GM18507 (cell line): ENCODE results near the gene XDH.

Source experiments
- DNase-seq: peaks from one replicate; pipeline ENCODE4 v3.0.0; 2011; ENCODE audit warnings: low read depth; ENCODE audit not compliant: insufficient read length; ENCODE audit errors: extremely low spot score
- FAIRE-seq: peaks from 2 replicates; lab custom pipeline; 2011; peaks lifted over from hg19 to GRCh38; lab: Jason Lieb, UNC

XDH gene

DNA sequence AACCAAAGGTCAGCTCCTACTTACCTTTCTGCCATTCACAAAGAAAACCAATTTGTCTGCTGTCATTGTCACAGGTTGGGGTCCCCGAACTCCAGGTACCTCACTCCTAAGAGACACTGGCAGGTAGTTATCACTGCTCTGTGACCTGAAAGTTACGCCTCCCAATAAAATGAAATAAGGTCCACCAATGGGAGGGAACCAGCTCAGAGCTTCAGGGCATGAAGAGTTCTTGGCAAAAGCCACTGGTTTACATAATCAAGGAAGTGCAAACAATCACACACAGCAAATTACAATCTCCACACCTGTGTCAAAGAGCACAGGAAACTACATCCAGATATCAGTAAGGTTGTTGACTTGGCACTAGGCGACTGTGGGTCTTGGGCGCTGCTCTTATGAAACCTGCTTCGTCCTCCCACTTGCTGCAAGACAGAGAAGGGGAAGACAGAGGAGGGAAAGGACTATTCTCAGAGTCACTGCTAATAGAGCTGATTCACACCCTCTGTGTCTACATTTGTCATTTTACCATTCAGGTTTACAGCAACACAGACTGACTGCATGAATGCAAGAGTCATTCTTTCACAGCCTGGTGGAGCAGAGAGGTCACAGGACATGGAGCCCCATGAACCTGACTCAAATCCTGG is at the start of gene XDH:
Gene XDH (minus strand): TSS at position 142 of the 641 bp plus-strand sequence. CDS start 76 bp downstream, at position 66.
- DNase-seq (no peak), FAIRE-seq (no peak)

DNA sequence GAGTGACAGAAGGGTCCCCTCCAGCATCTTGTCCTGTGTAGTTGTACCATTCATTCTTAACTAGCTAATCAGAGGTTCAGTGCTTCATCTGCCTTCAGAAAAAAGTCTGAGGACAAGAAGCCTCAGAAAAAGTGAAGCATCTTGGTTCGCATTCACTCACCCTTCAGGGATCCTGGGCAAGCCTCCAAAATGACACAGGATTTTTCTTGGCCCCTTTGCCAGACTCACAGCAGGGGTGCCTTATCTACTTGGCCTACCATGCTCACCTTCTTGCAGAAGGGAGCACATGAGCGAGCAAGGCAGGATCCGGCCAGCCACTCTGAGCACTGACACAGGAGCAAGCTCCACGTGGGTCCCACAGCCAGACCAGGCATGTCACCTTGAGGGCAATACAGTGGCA is 43.1 kb upstream of the XDH start:
- no peak for DNase-seq
- no peak for FAIRE-seq

DNA sequence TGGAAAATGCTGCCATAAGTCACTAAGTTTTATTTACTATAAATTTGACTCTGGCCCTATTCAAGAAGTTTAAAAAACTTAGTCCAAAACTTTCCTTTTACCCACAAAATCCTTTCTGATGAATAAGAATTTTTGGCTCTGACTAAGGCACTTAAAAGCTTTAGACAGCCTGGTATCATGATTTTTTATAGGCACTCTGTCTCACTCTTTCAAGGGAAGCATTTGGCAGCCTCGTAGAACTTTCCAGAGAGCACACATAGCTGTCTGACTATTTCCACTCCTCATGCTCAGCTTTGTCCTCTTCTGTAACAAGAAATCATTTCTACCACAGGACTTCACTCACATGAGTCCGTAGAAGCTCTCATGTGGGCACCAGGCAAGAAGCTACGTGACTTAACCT is 32.3 kb upstream of the XDH start:
- no peak for FAIRE-seq
- DNase-seq = no peak

DNA sequence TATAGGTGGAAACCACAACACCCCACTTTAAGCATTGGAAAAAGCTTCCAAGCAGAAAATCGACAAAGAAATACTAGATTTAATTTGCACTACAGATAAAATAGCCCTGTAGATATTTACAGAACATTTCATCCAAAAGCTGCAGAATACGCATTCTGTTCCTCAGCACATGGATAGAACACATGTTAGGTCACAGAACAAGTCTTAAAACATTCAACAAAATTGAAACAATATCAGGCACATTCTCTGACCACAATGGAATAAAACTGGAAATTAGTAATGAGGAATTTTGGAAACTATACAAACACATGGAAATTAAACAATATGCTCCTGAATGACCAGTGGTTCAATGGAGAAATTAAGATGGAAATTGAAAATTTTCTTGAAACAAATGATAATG is 27.8 kb upstream of the XDH start:
- FAIRE-seq = no peak
- no peak for DNase-seq

DNA sequence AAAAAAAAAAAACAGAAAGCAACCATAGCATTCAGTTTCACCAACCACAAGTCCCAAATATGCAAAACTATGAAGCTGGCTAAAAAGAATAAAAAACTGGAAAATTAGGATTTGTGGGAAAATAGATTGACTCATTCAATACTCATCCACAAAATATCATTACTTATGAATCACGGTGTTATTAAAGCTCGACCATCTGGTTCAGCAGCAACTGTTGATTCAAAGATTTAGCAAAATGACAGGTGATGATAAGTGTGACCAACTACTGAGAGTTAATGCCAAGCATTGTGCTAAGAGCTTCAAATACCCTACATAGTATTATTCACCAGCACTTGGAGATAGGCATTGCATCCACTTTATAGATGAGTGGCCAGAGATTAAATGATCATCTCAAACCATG is 26.2 kb upstream of the XDH start:
- DNase-seq (no peak), FAIRE-seq (no peak)

DNA sequence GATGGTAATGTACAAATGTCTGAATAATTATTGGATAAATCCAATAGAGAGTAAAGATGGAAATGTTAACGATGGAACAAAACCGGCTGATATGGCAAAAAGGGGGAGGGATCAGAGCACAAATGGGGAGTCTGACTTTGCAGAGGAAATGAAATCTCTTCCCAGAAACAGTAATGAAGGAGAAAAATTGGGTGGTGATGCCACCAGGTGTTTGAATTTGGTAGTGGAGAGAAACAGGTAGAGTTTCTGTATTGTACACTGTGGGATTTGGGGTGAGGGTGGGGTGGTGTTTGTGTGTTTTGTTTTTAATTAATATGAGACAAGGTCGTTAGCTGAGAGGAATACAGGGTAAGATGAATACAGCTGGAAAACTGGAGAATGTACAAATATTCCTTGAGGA is 20.4 kb upstream of the XDH start:
- FAIRE-seq (no peak), DNase-seq (no peak)

DNA sequence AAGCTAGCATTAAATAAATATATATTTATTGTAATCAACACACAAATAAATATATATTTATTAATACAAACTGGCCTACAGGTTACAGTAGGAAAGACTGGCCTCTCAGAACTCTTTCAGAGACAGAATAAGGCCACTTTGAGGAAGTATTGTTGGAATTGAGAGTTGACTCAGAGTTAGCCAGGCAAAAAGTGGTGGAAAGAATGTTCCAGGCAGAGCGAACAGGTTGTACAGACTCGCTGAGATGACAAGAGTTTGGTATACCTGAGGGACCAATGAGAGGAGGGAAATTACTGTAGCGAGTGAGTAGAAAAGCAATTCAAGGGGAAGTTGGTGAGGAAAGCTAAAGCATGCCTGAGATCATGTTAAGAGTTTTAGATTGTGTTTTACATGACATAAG is 19.0 kb upstream of the XDH start:
- no peak for FAIRE-seq

DNA sequence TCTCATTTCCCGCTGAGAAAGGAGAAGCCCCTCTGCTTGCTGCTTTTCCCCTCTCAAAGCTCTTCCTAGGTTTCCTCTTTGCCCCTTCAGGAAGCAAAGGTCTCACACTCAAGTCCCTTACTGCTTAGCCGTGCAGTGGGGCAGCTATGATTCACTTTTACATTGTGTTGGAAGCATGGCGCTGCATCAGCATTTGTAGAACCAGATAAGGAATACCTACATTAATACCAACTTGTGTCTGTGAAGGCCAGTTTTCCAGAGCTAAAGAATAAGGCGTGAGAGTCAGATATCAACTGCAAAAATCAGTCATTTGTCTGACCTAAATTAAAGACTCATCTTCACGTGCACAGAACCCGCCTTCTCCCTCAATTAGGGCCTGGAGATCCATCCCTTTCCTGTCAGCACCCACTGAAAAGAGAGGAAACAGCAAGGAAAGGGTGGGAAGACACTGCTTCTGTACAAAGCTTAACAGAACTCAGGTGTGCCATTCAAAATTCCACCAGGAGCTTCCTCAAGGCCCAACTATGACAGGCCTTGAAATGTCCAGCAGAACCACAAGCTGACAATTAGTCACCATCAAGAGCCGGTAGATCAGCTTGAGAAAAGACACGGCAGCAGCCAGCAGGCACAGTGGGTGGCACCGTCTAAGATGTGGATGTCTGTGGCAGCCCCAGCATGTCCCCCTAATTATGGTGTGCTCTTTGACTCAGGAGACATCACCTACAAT is 16.1 kb upstream of the XDH start:
- FAIRE-seq = no peak
- no peak for DNase-seq

More for the DNA sequence above, 19.0 kb upstream of the XDH start:
- DNase-seq = no peak

DNA sequence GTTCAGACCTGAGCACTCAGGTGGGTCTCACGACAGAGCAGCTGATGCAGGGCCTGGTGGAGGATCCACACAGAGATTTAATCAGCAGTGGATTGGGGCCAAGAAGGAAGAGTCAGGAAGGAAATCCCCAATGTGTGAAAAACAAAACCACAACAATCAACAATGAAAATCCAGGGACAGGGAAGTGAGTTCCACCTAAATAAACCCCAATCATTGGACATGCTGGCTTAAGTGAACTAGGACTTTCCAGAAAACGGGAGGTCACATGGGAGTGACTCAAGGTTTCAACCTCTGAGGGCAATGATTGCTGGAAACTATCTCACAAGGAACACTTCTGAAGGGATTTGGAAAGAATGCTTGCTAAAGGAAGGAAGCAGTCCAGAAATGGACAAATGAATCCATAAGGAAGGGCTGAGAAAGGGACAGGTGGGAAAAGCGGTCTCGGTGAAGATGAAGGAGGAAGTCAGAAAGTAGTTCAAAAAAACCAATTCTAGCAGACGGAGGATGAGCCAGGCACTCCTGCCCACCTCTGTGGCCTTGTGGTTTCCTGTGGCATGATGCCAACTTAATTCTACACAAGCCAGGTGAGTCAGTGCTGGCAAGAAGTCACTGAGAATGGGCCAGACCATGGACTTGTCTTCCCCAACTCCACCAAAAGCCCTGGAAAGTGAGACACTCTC is 15.4 kb upstream of the XDH start:
- FAIRE-seq = no peak

DNA sequence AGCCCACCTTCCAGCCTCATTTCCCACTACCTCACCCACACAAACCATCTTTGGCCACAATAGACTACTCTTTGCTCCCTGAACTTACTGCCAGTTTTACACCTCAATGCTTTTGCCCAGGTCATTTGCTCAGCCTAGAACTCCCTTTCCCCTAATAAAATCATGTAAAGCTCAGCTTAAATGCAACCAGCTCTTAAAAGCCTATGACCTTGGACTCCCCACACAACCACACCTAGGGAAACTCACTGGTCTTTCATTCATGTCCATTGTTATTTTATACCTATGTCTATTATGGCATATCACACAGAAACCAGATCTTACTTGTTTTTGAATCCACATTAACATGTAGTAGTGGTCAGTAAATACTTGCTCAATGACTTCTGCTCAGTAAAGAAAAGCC is 14.5 kb upstream of the XDH start:
- no peak for FAIRE-seq
- DNase-seq = no peak

More for the DNA sequence above, 15.4 kb upstream of the XDH start:
- DNase-seq = no peak

DNA sequence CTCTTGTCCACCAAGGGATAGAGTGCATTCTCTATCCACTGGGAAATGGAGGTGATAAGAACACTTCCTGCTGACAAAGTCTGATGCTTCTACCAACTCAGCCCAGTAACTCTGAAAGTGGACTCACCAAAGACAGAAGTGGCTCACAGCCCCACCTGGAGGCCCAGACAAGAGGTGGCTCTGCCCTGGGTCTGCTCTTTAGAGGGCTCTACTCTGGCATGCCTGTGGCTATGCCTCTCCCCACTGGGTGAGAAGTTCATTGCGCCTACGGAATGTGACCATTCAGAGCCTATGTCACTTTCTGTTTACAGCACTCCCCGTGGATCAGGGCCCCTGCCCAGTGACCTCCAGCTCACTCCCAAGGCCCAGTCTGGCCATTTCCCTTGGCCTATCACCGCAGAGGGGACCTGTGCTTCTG is 13.5 kb upstream of the XDH start:
- FAIRE-seq (no peak), DNase-seq (no peak)

DNA sequence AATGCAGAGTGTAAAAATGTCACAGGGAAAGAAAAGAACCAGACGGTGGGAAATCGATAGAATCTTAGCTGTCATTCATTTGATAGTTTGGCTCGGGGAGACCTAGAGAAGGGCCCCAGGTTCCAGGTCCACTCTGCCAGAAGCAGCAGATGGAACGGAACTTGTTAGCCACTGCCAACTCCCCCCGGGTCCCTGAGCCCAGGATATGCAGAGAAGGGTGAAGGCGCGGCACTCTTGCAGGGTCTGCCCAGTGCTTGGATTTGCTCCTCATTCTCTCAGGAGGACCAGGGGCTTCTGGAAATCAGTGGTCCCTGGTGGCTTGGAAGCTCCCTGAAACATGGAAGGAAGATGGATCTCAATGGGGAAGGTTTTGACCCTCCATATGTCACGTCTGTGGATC is 11.6 kb upstream of the XDH start:
- no peak for FAIRE-seq
- no peak for DNase-seq

DNA sequence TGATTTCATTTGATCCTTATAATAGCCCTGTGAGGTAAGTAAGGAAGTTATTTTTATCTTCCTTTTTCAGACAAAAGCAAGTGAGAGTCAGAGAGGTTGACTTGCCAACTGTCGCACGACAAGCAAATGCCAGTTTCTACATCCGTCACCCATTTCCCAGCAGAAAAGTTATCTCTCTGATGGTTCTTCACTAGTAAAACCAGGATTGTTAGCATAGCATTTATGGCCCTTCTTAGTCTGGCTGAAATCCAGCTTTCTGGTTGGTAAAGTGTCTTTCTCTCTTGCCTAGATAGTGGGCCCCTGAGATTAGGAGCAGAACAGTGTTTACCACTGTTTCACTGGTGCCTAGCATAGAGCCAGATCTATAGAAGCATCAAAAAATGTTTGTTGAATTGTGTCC is 7.1 kb upstream of the XDH start:
- no peak for DNase-seq
- FAIRE-seq = no peak

DNA sequence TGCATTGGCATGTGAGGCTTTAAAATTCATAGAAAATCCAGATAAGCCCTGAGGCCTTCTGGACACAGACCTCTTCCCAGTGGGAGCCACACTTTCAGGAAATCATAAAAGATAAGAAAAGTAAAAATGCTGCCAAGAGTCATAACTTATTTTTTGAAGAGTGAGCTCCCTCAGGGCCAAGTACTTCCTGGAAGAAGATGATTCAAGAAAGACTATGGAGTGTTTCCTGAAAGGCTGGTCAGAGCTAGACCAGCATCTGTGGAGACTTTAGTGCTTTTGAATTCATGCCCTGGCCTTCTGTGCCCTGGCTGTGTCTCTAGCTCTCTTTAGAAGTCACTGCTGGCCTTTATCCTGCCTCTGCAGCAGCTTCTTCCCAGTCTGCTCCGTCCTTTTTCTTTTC is 6.4 kb upstream of the XDH start:
- FAIRE-seq (no peak), DNase-seq (no peak)

DNA sequence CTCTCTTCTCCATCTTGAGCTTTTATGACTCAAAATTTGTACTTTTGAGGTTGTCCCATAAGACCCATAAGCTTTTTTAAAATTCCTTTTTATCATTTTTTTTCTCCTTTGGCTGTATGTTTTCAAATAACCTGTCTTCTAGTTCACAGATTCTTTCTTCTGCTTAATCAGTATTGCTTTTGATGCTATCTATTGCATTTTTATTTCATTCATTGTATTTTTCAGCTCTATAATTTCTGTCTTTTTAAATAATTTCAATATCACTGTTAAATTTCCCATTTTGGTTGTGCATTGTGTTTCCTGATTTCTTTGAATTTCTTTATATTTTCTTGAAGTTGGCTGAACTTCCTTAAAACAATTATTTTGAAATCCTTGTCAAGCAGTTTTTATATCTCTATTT is 4.8 kb upstream of the XDH start:
- FAIRE-seq = no peak
- DNase-seq = no peak

DNA sequence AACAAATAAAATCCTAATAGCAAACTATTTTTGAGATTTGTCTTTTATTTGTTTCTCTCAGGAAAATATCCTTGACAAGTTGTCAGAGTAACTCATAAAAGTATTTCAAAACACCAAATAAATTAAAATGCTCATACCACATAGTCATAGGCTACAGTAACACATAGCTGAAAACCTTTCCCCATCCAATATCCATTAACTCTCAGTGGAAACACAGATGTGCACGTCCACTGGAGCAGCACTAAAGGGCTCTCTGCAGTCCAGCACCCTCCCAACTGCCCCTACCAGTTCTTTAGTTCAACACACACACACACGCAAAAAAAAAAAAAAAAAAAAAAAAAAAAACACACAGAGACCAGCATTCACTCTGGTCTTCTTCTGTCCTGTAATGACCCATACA is 879 bp upstream of the XDH start:
- DNase-seq (no peak), FAIRE-seq (no peak)

DNA sequence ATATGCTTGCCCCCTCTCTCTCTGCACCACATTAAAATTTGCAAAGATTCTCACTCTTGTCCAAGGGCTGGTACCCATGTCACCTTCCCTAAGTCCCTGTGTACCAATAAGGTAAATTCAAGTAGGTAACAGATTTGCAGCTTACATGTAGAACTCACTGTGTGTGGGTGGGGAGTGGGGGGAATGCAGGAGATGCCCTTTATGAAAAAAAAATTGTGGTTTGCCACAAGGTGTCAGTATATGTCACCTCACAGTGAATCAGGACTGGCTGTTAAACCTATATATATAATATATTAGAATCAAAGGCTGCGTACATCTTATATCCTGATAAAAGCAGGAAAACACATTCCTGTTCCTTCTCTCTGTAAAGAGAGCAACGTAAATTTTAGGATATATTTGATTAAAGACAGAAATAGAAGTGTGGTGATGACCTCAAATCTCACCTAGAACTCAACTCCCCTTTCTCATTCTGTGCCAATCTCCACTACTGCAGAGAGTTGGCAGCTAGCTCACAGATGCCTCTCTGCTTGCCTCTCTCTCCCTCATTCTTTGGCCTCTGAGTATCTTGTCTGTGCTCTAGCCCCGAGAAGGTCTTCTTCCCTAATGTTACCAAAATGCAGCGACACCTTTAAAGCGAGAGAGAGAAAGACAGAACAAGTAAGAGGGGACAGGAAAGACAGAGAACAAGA is 536 bp downstream of the XDH start:
- no peak for FAIRE-seq

DNA sequence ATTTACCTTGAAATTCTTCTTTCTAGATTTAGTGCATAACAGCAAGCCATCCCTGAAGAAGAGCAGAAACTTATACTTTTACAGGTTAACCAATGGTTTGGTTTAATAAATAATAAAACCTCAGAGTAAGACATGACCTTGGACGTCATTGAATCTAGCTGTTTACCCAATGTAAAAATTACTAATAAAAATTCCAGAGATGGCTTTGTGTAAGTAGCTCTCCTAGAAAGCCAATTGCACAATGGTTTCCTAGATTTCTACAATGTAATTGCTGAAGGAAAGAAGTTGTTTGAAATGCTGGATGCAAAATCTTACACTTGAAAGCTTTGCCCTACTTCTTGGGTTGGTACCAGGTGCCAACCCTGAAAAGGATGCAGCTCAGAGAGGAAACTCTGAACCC is 1.5 kb downstream of the XDH start:
- DNase-seq (no peak), FAIRE-seq (no peak)

More for the DNA sequence above, 536 bp downstream of the XDH start:
- no peak for DNase-seq

DNA sequence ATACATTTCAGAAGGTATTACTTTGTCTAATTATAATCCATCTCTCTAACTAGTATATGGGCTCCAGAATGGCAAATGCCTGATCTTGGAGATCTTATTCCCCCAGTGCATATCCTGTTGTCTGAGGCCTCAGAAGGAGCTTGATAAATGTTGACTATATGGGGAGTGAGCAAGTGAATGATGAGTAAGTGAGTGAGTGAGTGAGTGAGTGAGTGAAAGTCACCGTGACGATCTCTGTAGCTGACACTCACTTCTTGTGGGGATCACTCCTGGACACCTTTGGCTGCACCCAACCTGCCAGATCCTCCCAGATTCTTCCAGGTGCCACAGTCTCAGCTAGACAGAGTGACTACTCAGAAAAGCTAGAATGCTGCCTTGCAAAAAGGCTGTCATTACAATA is 2.8 kb downstream of the XDH start:
- no peak for DNase-seq
- FAIRE-seq = no peak

DNA sequence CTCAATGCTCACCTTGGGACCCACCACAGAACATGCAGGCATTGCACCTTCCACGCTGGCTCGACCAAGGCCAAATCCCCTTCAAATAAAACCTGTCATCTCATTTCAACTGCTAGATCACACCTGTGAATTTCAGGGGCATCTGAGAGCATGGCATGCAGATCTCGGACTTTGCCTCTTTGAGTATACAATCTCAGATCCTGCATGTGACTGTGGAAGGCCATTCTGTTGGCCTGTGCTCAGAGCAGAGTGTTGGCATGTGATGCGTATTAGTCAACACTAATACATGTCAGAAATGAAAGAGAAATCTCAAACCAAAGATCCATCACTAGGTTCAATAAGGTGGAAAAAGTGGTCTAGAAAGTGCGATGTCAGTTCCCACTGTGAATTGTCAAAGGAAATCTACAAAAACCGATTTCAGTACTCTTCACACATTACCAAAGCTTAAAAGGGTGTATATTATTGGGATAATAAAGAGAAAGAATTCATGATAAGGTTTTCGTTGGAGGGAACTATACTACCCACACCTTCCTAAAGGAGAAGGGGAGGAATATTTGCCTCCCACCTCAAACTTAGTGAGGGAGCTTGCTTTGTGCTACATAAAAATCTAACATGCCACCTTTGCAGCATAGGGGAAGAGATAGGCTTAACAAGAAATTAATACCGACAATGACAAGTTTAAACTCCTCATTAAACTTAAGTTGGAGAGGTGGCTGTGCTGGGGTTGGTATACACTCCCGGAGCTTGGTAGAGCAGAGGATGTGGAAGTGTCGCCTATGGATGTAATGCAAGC is 7.8 kb downstream of the XDH start:
- no peak for FAIRE-seq
- DNase-seq = no peak
